Measurements from ENCODE around the gene AGFG2. TPM values are rescaled to one million over a fixed set of nuclear protein-coding genes. Genes with fewer than 3 reads are reported as not detected.

Gene AGFG2
- total and polyA plus RNA-seq, 12 donors: 14.0 to 175 (median 107) TPM

DNA sequence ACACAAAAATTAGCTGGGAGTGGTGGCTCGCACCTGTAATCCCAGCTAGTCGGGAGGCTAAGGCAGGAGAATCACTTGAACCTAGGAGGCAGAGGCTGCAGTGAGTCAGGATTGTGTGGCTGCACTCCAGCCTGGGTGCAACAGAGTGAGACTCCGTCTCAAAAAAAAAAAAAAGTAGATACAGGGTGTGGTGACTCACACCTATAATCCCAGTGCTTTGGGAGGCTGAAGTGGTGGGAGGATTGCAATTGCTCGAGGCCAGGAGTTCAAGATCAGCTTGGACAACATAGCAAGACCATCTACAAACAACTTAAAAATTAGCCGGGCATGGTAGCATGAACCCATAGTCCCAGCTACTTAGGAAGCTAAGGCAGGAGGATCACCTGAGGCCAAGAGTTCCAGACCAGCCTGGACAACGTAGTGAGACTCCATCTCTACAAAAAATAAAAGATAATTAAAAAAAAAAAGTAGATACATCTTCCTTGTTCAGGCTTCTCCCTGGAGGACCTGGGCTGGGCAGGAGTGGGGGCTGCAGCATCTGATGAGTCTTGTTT lies 75.4 kb downstream of the AGFG2 start:
- peaks cover 12 to 13% of the 10 kb centered on the region in 2 donors for H3K4me1 ChIP-seq (replicated peaks in 1 of 2)
- TF ChIP-seq, protein P1, sequence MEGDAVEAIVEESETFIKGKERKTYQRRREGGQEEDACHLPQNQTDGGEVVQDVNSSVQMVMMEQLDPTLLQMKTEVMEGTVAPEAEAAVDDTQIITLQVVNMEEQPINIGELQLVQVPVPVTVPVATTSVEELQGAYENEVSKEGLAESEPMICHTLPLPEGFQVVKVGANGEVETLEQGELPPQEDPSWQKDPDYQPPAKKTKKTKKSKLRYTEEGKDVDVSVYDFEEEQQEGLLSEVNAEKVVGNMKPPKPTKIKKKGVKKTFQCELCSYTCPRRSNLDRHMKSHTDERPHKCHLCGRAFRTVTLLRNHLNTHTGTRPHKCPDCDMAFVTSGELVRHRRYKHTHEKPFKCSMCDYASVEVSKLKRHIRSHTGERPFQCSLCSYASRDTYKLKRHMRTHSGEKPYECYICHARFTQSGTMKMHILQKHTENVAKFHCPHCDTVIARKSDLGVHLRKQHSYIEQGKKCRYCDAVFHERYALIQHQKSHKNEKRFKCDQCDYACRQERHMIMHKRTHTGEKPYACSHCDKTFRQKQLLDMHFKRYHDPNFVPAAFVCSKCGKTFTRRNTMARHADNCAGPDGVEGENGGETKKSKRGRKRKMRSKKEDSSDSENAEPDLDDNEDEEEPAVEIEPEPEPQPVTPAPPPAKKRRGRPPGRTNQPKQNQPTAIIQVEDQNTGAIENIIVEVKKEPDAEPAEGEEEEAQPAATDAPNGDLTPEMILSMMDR (IDR thresholded peaks at IDR 0.05): no peak
- TF ChIP-seq POLR2A (IDR thresholded peaks at IDR 0.05): no peak
- WGBS, 4 donors: 70 to 83% (median 74%) methylated on average over 6 of the region's 6 CpGs
- H3K36me3 ChIP-seq (replicated peaks in 1 of 2): no peaks in the 10 kb centered on the region
- no peaks in the 10 kb centered on the region for H3K9me3 ChIP-seq (replicated peaks in 1 of 3)
- intact Hi-C loops (cut with DNase I): no loop called here
- H3K4me3 ChIP-seq: no peak overlapping the region
- DNase-seq: no peak
- no peaks in the 10 kb centered on the region for H3K27me3 ChIP-seq
- H3K27ac ChIP-seq: no peak overlapping the region

Small RNA genes lying within 50 kb of the gene (small RNA-seq; reads per million reads assigned to genes)
- gene RN7SL416P (0 reads per million in 2 donors), gene SAP25 (0 reads per million in 2 donors)

Other genes starting within 250 kb of the AGFG2 start
- gene SPDYE3, start 231.5 kb upstream of the AGFG2 start, total RNA-seq: not detected
- under 1 TPM in 1 of 3 donors, not detected in 2; 0.16 TPM for gene SPDYE3, start 231.5 kb upstream of the AGFG2 start, polyA plus RNA-seq
- gene PILRB, start 181.1 kb upstream of the AGFG2 start, total RNA-seq: 100 to 1,000 TPM in 1 of 9 donors, 10 to 100 TPM in 7, 1 to 10 TPM in 1; 8.7 to 115 (median 28.1) TPM
- 100 to 1,000 TPM in 2 of 3 donors, 10 to 100 TPM in 1; 10.4 to 403 (median 296) TPM for gene PILRB, start 181.1 kb upstream of the AGFG2 start, polyA plus RNA-seq
- 10 to 100 TPM in 5 of 9 donors, 1 to 10 TPM in 4; 3.2 to 18.9 (median 12.2) TPM for gene PILRA, start 165.7 kb upstream of the AGFG2 start, total RNA-seq
- gene PILRA, start 165.7 kb upstream of the AGFG2 start, polyA plus RNA-seq: 10 to 100 TPM in 2 of 3 donors, 1 to 10 TPM in 1; 5.1 to 17.3 (median 11.9) TPM
- 1 to 10 TPM; 1.0 to 5.8 (median 4.6) TPM for gene ZCWPW1, start 110.5 kb upstream of the AGFG2 start, total RNA-seq
- 10 to 100 TPM in 2 of 3 donors, 1 to 10 TPM in 1; 5.0 to 20.2 (median 14.6) TPM for gene ZCWPW1, start 110.5 kb upstream of the AGFG2 start, polyA plus RNA-seq
- 10 to 100 TPM; 24.8 to 76.8 (median 52.0) TPM for gene MEPCE, start 109.4 kb upstream of the AGFG2 start, total RNA-seq
- 10 to 100 TPM; 36.7 to 54.6 (median 47.9) TPM for gene MEPCE, start 109.4 kb upstream of the AGFG2 start, polyA plus RNA-seq
- gene PPP1R35, start 102.7 kb upstream of the AGFG2 start, total RNA-seq: 10 to 100 TPM; 29.9 to 64.9 (median 50.4) TPM
- gene PPP1R35, start 102.7 kb upstream of the AGFG2 start, polyA plus RNA-seq: 100 to 1,000 TPM in 2 of 3 donors, 1 to 10 TPM in 1; 8.5 to 283 (median 231) TPM
- under 1 TPM in 4 of 9 donors, not detected in 5; 0.36 to 0.78 (median 0.49) TPM for gene SPACDR, start 74.9 kb upstream of the AGFG2 start, total RNA-seq
- 1 to 10 TPM in 2 of 3 donors, not detected in 1; 1.2 to 2.9 TPM for gene SPACDR, start 74.9 kb upstream of the AGFG2 start, polyA plus RNA-seq
- gene TSC22D4, start 60.0 kb upstream of the AGFG2 start, total RNA-seq: 10 to 100 TPM; 22.1 to 96.1 (median 58.6) TPM
- gene TSC22D4, start 60.0 kb upstream of the AGFG2 start, polyA plus RNA-seq: 10 to 100 TPM; 11.2 to 80.5 (median 73.6) TPM
- gene NYAP1, start 55.3 kb upstream of the AGFG2 start, total RNA-seq: 1 to 10 TPM in 8 of 9 donors, not detected in 1; 1.4 to 3.6 (median 3.3) TPM
- 10 to 100 TPM in 1 of 3 donors, 1 to 10 TPM in 1, under 1 TPM in 1; 0.79 to 26.1 (median 2.8) TPM for gene NYAP1, start 55.3 kb upstream of the AGFG2 start, polyA plus RNA-seq
- gene SAP25, start 34.7 kb downstream of the AGFG2 start, total RNA-seq: 1 to 10 TPM in 3 of 9 donors, under 1 TPM in 3, not detected in 3; 0.67 to 5.1 (median 1.2) TPM
- gene SAP25, start 34.7 kb downstream of the AGFG2 start, polyA plus RNA-seq: 10 to 100 TPM in 1 of 3 donors, 1 to 10 TPM in 1, not detected in 1; 3.6 to 11.3 TPM
- 100 to 1,000 TPM in 1 of 9 donors, 10 to 100 TPM in 8; 10.4 to 128 (median 59.4) TPM for gene LRCH4, start 46.9 kb downstream of the AGFG2 start, total RNA-seq
- 100 to 1,000 TPM in 2 of 3 donors, 10 to 100 TPM in 1; 15.0 to 235 (median 109) TPM for gene LRCH4, start 46.9 kb downstream of the AGFG2 start, polyA plus RNA-seq
- 1 to 10 TPM in 3 of 9 donors, under 1 TPM in 4, not detected in 2; 0.24 to 1.4 (median 0.69) TPM for gene FBXO24, start 47.1 kb downstream of the AGFG2 start, total RNA-seq
- gene FBXO24, start 47.1 kb downstream of the AGFG2 start, polyA plus RNA-seq: 1 to 10 TPM in 2 of 3 donors, under 1 TPM in 1; 0.16 to 2.8 (median 1.5) TPM
- gene PCOLCE, start 63.2 kb downstream of the AGFG2 start, total RNA-seq: 100 to 1,000 TPM in 2 of 9 donors, 10 to 100 TPM in 7; 15.7 to 369 (median 68.1) TPM
- gene PCOLCE, start 63.2 kb downstream of the AGFG2 start, polyA plus RNA-seq: 100 to 1,000 TPM in 2 of 3 donors, 10 to 100 TPM in 1; 21.5 to 222 (median 184) TPM
- 10 to 100 TPM; 14.0 to 54.5 (median 35.8) TPM for gene MOSPD3, start 73.3 kb downstream of the AGFG2 start, total RNA-seq
- 10 to 100 TPM; 27.3 to 51.9 (median 29.6) TPM for gene MOSPD3, start 73.3 kb downstream of the AGFG2 start, polyA plus RNA-seq
- gene TFR2, start 102.3 kb downstream of the AGFG2 start, total RNA-seq: 1 to 10 TPM in 5 of 9 donors, under 1 TPM in 4; 0.24 to 6.7 (median 1.4) TPM
- 1 to 10 TPM in 2 of 3 donors, under 1 TPM in 1; 0.88 to 2.1 (median 1.1) TPM for gene TFR2, start 102.3 kb downstream of the AGFG2 start, polyA plus RNA-seq
- gene ACTL6B, start 117.2 kb downstream of the AGFG2 start, total RNA-seq: 1 to 10 TPM in 4 of 9 donors, not detected in 5; 1.7 to 3.8 (median 2.1) TPM
- 1 to 10 TPM in 2 of 3 donors, under 1 TPM in 1; 0.64 to 5.1 (median 2.5) TPM for gene ACTL6B, start 117.2 kb downstream of the AGFG2 start, polyA plus RNA-seq
- 100 to 1,000 TPM in 8 of 9 donors, 10 to 100 TPM in 1; 54.1 to 365 (median 279) TPM for gene GNB2, start 134.5 kb downstream of the AGFG2 start, total RNA-seq
- 100 to 1,000 TPM; 105 to 139 (median 105) TPM for gene GNB2, start 134.5 kb downstream of the AGFG2 start, polyA plus RNA-seq
- gene GIGYF1, start 155.0 kb downstream of the AGFG2 start, total RNA-seq: 10 to 100 TPM; 15.9 to 62.2 (median 23.9) TPM
- 100 to 1,000 TPM in 1 of 3 donors, 10 to 100 TPM in 1, 1 to 10 TPM in 1; 5.4 to 167 (median 49.8) TPM for gene GIGYF1, start 155.0 kb downstream of the AGFG2 start, polyA plus RNA-seq
- gene POP7, start 166.9 kb downstream of the AGFG2 start, total RNA-seq: 10 to 100 TPM in 8 of 9 donors, 1 to 10 TPM in 1; 8.7 to 60.9 (median 35.1) TPM
- gene POP7, start 166.9 kb downstream of the AGFG2 start, polyA plus RNA-seq: 10 to 100 TPM; 24.8 to 48.5 (median 27.1) TPM
- gene EPO, start 181.3 kb downstream of the AGFG2 start, total RNA-seq: under 1 TPM in 1 of 9 donors, not detected in 8; 0.17 TPM
- gene EPO, start 181.3 kb downstream of the AGFG2 start, polyA plus RNA-seq: under 1 TPM in 1 of 3 donors, not detected in 2; 0.10 TPM
- not detected for gene ZAN, start 194.4 kb downstream of the AGFG2 start, total RNA-seq
- gene ZAN, start 194.4 kb downstream of the AGFG2 start, polyA plus RNA-seq: not detected

Measured in adrenal gland (tissue), 12 donors.